Heart left ventricle (tissue), 13 donors: ENCODE measurements around the gene CHTF18.

Experiments used
- CTCF ChIP-seq, 12 donors: fragments of 200-600 bp; sonication (generic) in 4 of 12; IDR thresholded peaks; one replicate each; pipeline versions ENCODE4 v1.5.0 to v1.8.0; 2018 to 2022; ENCODE audit warnings: antibody characterized with exemption in 12 of 12, mild to moderate bottlenecking in 5 of 12
- POLR2A ChIP-seq, 2 donors: fragments of 450-650 bp; IDR thresholded peaks; one replicate each; pipeline ENCODE4 v1.6.1; 2017; ENCODE audit warnings: antibody characterized with exemption in 2 of 2, mild to moderate bottlenecking in 2 of 2, moderate library complexity in 2 of 2
- donor health status: ischemic (EF 13 %, LVEDD 7.1; RV severe dilation, severe dysfunction).
- donor health status: DM: no; HTN: yes; CAD: no.
- donor health status: DM: no; HTN: no; CAD: no.
- donor health status: ischemic (EF 25% LVEDD 6.9; RV normal size, moderate dysfunction).
- donor health status: ischemic (EF 25% LVEDD 5.7; RV mildly dilated, moderate dysfunction).
- donor health status: ischemic (EF 35%, LVEDD 5.7; RV mildly dilated, moderate dysfunction).
- donor health status: nonischemic (EF 11% LVEDD 7.7; RV severe dilation, severe dysfunction).
- donor health status: DM: yes; HTN: yes; CAD: no.
- donor health status: PGD.
- donor health status: ischemic (EF 29% LVEDD 5.4; RV normal size, mild dysfunction).
- donor health status: nonischemic (EF 23%, LVEDD 6.1; RV moderate dilation, normal function).

DNA sequence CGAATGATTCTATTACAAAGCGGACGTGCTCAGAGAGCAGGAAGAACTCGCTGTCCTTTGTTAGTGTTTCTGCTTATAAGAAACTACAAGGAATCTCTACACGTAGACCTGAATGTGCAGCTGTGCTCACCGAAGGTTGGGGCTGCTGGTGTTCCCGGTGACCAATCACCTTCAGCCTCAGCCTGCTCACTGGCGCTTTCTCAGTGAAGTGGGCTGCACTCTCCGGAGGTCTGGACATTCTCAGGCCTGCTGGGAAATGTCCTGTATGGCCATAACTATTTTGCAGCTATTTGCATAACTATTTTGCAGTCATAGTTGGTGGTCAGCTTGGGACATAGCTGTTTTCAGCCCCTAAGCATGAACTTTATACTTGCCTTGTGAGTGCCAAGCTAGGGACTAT is 37.9 kb upstream of the CHTF18 start:
- TF ChIP-seq CTCF (IDR thresholded peaks at IDR 0.05) (no peak), POLR2A (IDR thresholded peaks at IDR 0.05) (no peak)
